Endometrial microvascular endothelial cells (primary cell): Measurements from ENCODE around the gene RNF150. TPM values are rescaled to one million over a fixed set of nuclear protein-coding genes. Genes with fewer than 3 reads are reported as not detected.
"Not testable (repeated sequence)": the region's sequence is repeated elsewhere in the genome, so short reads cannot be mapped to it uniquely, and the experiment has no call there.

Experiments used
- in situ Hi-C: cut with HindIII; loops from 2 replicates; pipeline ENCODE4 v1.10.0; 2017; ENCODE audit warnings: low sequenced_read_pairs, low pct_unique_long_range_greater_than_20kb; ENCODE audit errors: inconsistent ontology term
- total RNA-seq: library from RNA; depleted of rRNA; stranded (reverse); fragments of >200 nt; gene quantifications from one replicate; pipeline ENCODE4 v1.2.3, GENCODE V29; 2015; ENCODE audit errors: inconsistent ontology term

RNF150 gene
- total RNA-seq, 1 donor from 2014 or later, result 0.09 TPM

DNA sequence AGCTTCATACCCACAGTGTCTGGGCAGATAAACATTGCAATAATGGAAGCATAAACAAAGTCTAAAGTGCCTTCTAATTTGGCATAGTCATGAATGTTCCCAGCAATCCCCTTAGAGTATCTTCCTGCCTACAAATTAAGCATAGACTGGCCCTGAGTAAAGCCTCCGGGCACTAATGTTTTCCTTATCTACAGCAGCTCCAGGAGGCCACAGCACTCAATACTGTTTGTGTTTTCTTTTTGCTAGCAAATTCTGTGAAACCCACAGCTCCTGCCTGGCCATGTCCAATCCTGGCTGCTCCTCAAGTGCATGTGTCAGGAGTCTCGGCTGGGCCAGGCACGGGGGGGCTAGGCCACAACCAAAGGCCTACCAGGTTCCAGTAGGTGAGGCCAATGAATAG lies 274.4 kb downstream of the RNF150 start:
- in situ Hi-C loops, result no loop called here

DNA sequence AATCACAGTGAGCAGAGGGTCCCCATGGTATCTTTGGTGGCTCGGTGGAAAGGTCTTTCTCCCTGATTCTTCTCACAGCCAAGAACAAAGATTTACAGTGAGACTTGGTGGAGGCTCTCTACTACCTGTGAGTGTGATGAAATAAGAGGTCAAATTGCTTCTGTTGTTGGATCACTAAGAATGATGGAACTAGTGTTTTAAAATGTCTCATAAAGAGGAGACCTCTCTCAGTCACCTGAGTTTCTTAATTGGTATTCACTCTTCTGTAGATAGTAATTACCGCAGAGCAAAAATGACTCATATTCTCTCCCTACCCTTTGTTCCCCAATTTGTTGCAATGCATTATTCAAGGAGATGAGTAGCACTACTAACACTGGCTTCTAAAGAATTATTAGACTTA lies 276.2 kb downstream of the RNF150 start:
- in situ Hi-C loops, result no loop called here

DNA sequence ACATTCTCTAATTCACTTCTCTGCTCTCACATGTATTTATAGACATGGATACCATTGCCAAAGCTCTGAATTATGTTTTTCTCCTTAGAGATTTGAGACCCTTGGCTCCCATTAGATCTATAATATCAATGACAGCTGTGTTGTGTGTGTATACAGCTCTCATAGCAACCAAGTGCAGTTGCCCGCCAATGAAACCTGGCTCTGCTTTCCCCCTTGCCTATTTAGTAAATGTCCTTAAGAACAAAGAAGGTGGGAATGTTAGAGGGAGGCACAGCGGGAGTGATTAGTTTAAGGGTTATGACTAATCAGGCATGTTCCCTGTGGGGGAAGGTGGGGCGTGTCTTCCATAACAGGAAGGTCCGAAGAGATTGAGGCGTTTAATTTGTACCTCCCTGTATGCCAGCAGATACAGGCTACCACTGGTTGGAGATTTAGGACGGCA lies 276.6 kb downstream of the RNF150 start:
- in situ Hi-C loops, result no loop called here

DNA sequence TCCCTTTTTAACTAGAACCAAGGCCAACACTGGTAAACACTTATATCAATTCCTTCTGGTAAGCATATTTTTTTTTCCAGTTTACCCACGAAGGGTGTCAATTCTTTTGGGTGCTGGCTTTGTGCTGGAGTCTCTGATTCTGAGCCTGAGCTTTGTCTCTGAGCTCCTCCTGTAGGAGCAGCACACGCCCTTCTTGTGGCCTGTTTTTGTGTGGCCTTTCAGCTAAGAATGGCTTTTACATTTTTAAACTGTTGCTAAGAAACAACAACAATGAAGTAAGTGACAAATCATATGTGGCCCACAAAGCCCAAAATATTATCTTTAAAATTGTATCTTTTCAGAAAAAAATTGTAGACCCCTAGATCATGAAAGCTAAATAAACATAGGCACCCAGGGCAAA lies 279.1 kb downstream of the RNF150 start:
- in situ Hi-C loops, result no loop called here

DNA sequence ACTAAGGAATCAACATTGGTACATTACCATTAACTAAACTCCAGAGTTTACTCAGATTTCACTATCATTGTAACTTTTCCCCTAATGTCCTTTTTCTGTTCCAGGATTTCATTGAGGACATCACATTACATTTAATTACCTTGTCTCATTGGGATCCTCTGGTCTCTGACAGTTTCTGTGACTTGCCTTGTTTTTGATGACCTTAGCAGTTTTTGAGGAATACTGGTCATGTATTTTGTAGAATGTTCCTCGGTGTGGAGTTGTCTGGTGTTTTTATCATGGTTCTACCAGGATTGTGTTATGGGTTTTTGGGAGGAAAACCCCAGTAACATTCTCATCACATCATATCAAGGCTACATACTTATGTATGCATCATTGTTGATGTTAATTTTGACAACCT lies 281.5 kb downstream of the RNF150 start:
- in situ Hi-C loops, result no loop called here

DNA sequence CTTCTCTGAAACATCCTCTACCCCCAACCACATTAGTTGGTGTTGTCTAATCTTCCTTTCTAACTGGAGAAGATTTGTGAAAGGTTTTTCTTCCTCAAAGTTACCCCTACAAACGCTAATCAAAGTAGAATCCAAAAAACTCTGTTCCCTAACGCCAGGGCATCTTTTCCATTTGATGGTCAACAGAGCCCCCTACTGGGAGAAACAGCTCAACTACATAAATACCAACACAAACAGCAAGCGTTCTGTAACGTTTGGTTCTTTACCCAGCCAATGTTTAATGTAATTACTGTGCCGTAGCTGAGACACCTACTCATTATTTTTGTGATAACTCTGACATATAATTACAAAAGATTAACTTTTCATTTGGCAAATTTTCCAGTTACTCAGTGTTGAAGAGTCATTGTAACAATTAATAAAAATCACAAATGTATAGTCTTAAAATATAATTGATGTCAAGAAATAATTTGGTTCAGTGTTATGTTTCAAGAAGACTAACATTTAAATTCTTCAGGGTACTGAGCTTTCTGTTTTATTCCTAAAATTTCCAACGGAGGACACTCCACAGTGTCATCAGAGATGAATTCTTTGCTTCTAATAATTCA lies 282.1 kb downstream of the RNF150 start:
- in situ Hi-C loops, result no loop called here

DNA sequence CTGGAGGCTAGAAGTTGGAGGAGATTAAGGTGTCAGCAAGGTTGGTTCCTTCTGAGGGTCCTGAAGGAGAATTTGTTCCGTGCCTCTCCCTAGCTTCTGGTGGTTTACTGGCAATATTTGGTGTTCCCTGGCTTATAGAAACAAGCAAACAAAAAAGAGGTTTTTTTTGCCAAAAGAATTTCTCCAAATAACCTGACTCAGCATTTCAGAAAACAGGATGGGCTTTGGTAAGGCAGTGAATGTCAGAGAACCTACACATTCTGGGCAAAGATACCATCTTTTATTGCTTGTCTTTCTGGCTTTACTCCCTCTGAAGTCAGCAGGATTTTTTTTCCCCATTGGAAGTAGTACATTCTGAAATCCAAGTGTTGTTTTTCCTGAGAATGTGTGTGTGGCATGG lies 283.7 kb downstream of the RNF150 start:
- in situ Hi-C loops, result no loop called here

DNA sequence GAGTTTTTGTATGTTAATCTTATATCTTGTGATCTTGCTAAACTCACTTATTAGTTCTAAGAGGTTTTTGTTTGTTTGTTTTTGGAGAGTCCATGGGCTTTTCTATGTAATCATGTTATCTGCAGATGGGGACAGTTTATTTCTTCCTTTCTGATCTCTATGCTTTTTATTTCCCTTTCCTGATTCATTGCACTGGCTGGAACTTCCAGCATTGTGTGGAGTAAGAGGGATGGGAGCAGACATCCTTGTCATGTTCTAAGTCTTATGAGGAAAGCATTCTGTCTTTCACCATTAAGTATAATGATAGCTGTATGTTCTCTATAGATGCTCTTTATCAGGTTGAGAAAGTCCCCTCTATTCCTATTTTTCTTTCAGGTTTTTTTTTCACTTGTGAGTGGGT lies 286.5 kb downstream of the RNF150 start:
- in situ Hi-C loops, result no loop called here

DNA sequence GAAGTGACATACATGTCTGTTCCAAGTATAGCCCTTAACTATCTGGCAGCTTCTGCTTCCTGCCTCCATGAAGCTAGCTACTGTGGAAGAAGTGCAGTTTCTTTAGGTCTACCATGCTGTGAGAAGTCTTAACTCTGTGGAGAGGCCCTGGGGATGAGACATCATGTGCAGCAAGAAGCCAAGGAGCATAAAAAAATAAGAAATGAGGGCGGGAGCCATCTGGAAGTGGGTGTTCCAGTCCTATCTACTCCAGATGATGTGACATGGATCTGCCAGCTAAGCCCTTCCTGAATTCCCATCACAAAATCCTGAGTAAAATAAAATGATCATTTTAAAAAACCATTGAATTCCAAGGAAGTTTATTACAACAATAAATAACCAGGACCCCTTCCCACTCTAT lies 289.2 kb downstream of the RNF150 start:
- in situ Hi-C loops, result no loop called here

DNA sequence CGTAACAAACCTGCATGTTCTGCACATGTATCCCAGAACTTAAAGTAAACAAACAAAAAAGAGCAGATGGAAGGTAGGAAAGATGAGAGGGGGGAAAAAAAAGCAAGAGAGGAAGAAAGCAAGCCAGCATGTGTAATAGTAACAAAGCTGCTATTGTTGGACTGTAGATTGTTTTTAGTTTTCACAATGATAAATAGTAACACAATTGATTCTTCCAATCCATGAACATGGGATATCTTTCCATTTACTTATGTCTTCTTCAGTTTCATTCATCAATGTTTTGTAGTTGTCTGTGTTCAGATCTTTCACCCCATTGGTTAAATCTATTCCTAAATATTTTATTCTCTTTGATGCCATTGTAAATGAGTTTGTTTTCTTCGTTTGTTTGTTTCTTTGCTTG lies 292.1 kb downstream of the RNF150 start:
- in situ Hi-C loops, result no loop called here

DNA sequence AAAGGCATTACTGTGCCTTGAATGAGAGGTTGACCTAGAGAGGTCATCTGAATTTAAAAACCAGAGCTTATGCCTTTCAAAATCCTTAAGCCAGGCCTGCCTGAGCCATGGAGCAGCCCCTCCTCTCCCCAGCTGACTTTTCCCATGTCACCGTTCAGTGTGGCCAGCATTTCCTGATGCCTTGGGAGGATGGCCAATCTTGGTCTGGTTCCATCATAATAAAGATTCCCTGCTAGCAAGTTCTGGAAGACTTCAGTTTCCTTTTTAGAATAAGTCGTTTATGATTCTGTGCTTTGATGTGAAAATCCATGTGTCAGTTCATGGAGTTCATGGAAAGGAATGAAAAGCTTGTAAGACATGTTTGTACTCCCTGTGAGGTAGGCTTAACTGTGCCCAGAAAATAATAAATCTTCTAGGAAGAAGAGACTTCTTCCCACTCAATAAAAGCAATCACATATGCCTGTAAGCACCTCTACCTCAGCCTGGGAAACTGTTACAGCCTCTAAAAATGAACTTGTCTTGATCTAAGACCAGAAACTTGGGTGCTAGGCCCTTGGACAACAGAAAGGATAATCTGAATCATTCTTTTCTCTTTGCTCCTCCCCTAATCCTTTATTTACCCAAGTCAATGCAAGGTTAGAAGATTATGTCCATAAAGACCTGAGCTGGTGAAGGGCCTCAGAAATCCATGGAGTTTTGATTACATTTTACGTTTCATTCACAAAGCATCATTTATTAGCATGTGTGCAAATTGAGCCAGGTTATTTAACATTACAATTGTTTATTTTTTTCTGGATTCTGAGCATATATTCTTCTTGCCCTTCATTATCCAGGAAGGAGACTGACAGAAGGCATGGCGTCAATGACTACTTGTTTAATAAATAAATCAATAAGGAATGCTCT lies 293.1 kb downstream of the RNF150 start:
- in situ Hi-C loops, result no loop called here

DNA sequence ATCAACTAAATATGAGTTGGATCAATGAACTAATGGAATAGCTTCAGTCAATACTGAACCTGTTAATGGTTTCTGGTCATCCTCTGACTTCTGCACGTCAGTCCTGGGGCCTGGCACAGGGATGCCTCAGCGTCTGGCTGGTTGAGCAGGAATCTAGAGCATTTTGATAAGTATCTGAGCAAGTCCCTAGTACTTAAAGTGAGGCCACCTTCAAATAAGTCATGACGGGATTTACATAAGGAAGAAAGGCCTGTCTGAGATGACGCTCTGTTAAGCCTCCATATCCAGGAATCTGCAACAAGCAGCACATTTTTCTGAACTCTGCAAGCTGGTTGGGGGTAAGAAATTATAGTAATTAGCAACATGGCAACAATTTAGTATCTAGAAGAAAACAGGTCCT lies 293.9 kb downstream of the RNF150 start:
- in situ Hi-C loops, result no loop called here

DNA sequence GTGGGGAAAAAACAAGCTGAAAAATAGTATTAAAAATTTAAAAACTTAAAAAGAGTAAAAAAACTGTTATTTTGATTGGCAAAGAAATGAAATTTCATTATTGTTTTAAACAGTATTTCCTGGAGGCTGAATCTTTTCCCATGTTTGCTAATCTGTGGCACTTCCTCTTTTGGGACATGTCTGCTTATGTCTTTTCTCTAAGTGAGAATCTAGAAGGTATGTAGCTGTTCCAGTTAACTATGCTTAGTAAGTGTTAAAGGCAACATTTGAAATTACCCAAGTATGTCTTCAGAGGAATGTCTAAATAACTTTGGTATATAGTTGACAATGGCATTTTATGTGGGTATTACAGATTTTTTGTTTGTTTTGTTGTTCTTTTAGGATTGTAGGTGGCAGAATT lies 295.5 kb downstream of the RNF150 start:
- in situ Hi-C loops, result no loop called here

DNA sequence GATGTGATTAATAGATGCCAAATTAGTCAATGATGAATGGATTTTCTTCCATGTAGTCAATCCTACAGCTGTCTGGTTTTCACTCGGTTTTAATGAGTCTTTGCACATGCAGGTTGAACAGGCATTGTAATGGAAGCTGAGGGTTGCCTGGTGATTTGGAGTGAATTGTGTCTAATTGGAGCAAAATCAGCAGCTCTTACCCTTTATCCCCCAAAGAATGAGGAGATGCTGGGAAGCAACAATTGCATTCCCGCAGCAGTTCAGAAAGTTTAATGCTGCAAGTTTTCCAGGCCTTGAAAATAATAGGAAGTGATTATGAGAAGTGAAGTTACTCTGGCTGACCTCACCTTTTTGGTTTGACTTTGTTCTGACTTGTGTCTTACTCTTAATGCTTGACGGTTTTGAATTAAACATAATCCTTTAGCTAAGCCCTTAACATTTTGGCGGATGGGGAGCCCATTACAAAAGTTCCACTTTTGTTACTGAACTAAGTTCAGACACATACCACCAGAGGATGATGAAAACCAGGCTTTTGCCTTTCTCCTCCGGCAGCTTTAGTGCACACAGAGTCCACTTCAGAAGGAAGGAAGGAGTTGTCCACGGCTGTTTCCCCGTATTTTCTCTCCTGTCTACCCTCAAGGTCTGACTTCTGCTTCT lies 298.3 kb downstream of the RNF150 start:
- in situ Hi-C loops, result no loop called here

DNA sequence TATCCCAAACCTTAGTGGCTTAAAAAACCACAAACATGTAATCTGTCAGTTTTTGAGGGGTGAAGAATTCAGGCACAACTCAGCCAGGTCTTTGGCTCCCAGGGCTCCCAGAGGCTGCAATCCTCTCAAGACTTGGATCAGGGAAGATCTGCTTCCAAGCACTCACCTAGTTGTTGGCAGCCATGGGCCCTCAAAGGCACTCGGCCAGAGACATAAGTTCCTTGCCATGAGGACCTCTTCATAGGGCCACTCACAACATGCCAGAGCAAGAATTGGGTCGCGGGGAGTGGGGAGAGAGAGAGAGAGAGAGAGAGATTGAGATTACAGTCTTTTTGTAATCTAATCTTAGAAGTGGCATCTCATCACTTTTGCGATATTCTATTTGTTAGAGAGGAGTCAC lies 300.0 kb downstream of the RNF150 start:
- in situ Hi-C loops, result no loop called here

DNA sequence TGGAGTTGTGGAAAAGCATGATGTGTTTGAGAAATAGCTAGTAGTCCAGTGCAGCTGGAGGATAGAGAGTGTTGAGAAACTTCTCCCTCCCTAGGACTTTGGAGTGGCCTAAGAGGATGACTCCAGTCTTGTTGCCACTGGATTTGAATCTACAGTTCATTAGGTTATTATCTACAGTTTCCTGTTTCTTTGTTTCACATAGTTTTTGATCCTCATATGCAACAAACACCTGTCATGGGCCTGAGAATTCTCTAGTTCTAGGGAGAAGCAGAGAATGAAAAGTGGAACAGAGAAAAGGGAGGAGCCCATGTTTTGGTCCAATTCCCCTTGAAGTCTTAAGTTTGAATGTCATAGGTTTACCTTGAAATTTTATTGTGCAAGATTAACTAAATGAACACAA lies 303.4 kb downstream of the RNF150 start:
- in situ Hi-C loops, result no loop called here

DNA sequence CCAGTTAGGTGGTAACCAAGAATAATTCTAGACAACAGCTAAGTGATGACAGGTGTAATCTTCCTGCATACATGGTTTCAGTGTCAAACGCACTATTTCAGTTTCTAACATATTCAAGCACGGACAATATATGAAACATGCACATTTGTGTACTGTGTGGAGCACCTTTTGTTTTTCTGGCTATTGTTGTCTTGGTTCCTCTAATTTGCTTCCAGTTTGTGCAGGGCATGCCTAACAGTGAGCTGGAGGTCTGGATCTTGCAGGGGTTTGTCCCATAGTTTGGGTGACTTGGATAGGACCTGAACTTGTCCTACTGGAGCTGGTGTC lies 306.6 kb downstream of the RNF150 start:
- in situ Hi-C loops, result no loop called here

DNA sequence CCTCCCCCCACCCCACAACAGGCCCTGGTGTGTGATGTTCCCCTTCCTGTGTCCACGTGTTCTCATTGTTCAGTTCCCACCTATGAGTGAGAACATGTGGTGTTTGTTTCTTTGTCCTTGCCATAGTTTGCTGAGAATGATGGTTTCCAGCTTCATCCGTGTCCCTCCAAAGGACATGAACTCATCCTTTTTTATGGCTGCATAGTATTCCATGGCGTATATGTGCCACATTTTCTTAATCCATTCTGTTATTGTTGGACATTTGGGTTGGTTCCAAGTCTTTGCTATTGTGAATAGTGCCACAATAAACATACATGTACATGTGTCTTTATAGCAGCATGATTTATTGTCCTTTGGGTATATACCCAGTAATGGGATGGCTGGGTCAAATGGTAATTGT lies 312.7 kb downstream of the RNF150 start:
- in situ Hi-C loops, result not testable (repeated sequence)

DNA sequence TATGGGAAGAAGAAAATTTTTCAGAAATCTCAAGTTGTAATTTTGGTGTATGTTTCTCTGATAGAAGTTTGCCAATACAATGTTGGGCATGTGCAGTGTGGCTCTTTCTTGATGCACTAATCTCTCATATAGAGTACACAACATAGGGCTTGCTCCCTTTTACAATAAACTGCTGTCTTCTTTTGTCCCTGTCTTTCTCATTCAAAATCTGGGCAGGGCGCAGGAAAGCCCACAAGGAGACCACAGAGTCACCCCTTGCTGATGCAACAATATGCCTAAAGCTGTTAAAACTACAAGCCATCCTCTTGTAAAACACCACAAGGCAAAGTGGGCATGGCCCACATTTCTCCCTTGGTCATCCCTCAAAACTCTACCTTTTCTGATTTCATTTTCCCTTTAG lies 313.7 kb downstream of the RNF150 start:
- in situ Hi-C loops, result no loop called here

DNA sequence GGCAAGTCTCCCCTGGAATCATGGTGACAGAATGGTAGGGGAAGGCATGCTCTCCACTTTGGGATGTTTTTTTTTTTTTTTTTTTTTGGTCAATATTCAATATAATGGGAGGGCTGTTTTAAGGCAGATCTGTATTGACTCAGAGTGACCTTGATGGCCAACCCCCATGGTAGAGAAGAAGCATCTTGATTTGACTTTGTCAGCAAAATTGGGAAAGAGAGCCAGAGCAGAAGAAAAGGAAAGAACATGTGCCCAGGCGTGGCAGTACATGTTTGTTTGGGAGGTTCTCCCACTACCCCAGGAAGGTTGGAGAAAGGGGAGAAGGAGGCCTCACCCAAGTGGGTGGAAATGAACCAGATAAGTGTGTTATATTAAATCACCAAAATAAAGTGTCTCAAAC lies 314.8 kb downstream of the RNF150 start:
- in situ Hi-C loops, result no loop called here
